B cell (primary cell): Measurements from ENCODE around the gene EPN2.

ENCODE experiments used
- CTCF ChIP-seq: fragments of 200-600 bp; IDR thresholded peaks from one replicate; pipeline ENCODE4 v1.8.0; 2022; ENCODE audit warnings: antibody characterized with exemption, mild to moderate bottlenecking
- EZH2 ChIP-seq: IDR thresholded peaks from 2 replicates; pipeline ENCODE4 v1.6.1; 2012; ENCODE audit warnings: borderline replicate concordance, low read depth, mild to moderate bottlenecking, moderate library complexity, low read length; ENCODE audit not compliant: insufficient read depth, poor library complexity, severe bottlenecking

DNA sequence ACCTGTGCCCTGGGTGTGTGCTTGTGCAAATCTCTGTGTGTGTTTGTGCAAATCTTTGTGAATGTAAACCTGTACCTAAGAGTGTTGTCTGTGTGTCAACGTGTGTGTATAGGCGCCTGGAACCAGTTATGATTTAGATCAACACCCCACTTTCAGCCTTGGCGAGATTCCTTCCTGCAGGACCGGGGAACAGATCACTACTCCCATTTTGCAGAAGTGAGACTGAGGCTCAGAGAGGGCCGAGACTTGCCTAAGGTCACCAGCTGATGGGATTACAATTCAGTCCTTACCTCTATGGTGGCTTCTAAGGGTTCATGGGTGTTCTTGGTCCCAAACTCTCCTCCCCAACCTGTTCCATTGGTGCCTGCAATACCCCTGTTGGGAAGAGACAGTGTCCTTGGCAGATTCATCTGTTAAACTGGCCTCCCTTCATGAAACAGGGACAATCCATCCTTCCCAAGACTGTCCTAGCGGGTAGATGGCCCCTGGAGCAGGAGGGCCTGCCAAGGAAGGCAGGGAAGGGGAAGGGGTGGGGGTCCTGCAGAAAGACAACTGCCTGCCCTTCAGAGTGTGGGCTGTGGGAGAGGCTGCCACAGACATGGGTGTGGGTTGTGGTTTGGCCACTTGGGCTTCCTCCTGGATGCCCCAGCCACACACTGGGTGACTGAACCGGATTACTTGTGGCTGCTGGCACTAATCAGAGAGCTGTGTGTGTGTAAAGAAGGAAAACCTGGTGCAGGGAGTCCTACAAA, 134.3 kb downstream of the EPN2 start:
- TF ChIP-seq CTCF = no peak
- no peak for TF ChIP-seq EZH2
